22Rv1 (cell line): ENCODE measurements around the gene ZNF341.

Experiments used
- CTCF ChIP-seq: fragments of 450-650 bp; IDR thresholded peaks from 2 replicates; pipeline ENCODE4 v1.5.1; 2017; ENCODE audit warnings: mild to moderate bottlenecking
- ZFX ChIP-seq: fragments of 450-650 bp; IDR thresholded peaks from 2 replicates; pipeline ENCODE4 v1.6.1; 2017; ENCODE audit warnings: antibody characterized with exemption, borderline replicate concordance

DNA sequence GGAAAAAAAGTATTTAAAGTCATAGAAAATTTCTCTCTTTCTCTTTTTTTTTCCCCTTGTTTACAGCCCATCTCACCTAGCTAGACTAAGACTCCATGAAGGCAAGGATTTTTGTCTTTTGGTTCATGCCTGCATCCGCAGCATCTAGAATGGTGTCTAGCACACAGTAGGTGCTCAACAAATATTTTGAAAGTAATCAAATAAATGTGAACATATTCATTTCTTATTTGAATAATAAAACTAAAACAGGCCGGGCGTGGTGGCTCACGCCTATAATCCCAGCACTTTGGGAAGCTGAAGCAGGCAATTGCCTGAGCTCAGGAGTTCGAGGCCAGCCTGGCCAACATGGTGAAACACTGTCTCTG is 4.7 kb upstream of the ZNF341 start:
- TF ChIP-seq CTCF, result no peak
- no peak for TF ChIP-seq ZFX
